GM21528 (cell line): ENCODE data around the gene EIF4A3.
"Not testable (repeated sequence)": the region's sequence is repeated elsewhere in the genome, so short reads cannot be mapped to it uniquely, and the experiment has no call there.

Source experiments
- ATAC-seq: cut with Tn5 transposase; IDR thresholded peaks from one replicate; pipeline ENCODE4 v1.9.1; 2021; ENCODE audit warnings: mild to moderate bottlenecking, moderate library complexity; ENCODE audit not compliant: unreplicated experiment, low FRiP score

The EIF4A3 gene

DNA sequence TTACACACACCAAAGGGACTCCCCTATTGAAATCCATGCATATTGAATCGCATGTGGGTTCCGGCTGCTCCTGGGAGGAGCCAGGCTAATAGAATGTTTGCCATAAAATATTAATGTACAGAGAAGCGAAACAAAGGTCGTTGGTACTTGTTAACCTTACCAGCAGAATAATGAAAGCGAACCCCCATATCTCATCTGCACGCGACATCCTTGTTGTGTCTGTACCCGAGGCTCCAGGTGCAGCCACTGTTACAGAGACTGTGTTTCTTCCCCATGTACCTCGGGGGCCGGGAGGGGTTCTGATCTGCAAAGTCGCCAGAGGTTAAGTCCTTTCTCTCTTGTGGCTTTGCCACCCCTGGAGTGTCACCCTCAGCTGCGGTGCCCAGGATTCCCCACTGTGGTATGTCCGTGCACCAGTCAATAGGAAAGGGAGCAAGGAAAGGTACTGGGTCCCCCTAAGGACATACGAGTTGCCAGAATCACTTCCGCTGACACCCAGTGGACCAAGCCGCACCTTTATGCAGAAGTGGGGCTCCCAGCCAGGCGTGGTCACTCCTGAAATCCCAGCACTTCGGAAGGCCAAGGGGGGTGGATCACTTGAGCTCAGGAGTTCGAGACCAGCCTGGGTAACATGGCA is 43.4 kb downstream of the EIF4A3 start:
- no peak for ATAC-seq

DNA sequence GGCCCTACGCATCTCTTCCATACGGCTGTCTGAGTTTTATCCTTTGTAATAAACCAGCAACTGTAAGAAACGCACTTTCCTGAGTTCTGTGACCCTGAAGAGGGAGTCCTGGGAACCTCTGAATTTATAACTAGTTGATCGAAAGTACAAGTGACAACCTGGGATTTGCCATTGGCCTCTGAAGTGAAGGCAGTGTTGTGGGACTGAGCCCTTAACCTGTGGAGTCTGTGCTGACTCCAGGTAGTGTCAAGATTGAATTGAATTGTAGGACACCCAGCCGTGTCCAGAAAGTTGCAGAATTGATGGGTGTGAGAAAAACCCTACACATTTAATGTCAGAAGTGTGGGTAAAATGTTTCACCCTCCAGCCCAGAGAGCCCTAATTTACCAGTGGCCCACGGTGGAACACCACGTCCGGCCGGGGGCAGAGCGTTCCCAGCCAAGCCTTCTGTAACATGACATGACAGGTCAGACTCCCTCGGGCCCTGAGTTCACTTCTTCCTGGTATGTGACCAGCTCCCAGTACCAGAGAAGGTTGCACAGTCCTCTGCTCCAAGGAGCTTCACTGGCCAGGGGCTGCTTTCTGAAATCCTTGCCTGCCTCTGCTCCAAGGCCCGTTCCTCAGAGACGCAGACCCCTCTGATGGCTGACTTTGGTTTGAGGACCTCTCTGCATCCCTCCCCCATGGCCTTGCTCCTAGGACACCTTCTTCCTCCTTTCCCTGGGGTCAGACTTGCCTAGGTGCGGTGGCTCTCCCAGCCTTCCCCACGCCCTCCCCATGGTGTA is 44.1 kb downstream of the EIF4A3 start:
- ATAC-seq = no peak

DNA sequence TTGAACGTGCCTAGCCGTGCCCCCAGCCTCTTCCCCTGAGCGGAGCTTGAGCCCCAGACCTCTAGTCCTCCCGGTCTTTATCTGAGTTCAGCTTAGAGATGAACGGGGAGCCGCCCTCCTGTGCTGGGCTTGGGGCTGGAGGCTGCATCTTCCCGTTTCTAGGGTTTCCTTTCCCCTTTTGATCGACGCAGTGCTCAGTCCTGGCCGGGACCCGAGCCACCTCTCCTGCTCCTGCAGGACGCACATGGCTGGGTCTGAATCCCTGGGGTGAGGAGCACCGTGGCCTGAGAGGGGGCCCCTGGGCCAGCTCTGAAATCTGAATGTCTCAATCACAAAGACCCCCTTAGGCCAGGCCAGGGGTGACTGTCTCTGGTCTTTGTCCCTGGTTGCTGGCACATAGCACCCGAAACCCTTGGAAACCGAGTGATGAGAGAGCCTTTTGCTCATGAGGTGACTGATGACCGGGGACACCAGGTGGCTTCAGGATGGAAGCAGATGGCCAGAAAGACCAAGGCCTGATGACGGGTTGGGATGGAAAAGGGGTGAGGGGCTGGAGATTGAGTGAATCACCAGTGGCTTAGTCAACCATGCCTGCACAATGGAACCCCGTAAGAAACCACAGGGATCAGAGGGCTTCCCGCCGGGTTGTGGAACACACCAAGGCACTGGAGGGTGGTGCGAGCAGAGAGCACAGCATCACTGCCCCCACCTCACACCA is 44.8 kb downstream of the EIF4A3 start:
- ATAC-seq = peak; percentile 14

DNA sequence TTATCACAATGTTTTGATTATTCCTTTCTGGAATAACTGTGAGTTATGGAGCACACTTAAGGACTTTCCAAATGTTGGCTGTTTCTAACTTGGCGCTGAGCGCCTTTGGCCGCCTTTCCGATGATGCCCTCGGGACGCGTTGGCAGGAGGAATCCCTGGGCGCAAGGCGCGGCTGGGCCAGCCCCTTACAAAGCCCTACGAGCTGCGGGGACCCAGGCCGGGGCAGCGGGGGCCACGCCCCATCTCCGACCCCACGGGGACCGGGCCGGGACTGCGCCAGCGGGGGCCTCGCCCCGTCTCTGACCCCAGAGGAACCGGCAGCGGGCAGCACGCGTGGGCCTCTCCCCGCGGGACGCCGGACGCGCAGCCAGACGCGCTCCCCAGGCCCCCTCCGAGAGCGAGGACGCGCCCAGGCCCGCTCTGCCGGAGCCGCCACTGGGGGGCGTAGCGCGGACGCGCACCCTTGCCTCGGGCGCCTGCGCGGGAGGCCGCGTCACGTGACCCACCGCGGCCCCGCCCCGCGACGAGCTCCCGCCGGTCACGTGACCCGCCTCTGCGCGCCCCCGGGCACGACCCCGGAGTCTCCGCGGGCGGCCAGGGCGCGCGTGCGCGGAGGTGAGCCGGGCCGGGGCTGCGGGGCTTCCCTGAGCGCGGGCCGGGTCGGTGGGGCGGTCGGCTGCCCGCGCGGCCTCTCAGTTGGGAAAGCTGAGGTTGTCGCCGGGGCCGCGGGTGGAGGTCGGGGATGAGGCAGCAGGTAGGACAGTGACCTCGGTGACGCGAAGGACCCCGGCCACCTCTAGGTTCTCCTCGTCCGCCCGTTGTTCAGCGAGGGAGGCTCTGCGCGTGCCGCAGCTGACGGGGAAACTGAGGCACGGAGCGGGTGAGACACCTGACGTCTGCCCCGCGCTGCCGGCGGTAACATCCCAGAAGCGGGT is 45.6 kb downstream of the EIF4A3 start, which contains the start of gene GAA:
Gene GAA, plus strand, starts transcription at position 571 of the 935 bp plus-strand sequence. CDS start 3,006 bp downstream, outside the sequence.
- ATAC-seq = peak; percentile 52

DNA sequence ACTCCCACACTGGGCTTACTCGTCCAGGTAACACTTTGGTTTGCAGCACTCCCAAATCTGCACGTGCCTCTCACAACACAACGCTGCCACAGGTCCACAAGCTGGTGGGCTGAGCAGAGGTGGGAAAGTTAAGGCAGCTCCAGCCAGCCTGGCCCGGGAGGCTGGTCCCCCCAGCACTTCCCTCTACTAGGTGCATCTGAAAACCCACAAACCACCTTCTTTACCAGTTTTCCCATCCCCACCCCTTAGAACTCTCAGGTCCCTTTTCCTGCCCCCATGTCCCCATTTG is 46.9 kb downstream of the EIF4A3 start:
- ATAC-seq = no peak

DNA sequence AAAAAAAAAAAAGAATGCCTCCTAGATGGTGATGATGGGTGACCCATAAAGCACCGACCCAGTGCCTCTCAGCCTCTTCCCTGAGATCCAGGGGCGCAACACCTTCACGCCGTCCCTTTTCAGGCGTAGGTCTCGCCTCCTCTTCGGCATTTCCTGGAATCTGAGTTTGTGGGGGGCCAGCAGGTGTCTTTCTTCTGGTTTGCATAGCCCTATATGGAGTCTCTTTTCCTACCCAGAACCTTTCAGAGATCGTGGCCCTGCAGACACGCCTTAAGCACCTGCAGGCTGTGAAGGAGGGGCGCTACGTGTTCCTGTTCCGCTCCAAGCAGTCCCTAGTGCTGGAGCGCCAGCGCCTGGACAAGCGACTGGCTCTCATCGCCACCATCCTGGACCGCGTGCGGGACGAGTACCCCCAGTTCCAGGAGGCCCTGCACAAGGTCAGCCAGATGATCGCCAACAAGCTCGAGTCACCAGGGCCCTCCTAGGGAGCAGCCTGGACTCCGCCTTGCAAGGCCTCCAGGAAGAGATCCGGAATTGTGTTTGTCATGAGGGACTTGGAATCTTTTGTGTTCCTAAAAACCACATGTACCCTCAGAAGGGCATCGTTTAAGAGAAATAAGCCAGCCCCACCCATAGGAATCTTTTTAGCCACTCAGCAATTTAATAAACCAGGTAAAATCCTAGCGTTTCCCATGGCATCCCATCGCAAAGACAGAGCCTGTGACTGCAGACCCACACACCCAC is 47.5 kb downstream of the EIF4A3 start:
- no peak for ATAC-seq

DNA sequence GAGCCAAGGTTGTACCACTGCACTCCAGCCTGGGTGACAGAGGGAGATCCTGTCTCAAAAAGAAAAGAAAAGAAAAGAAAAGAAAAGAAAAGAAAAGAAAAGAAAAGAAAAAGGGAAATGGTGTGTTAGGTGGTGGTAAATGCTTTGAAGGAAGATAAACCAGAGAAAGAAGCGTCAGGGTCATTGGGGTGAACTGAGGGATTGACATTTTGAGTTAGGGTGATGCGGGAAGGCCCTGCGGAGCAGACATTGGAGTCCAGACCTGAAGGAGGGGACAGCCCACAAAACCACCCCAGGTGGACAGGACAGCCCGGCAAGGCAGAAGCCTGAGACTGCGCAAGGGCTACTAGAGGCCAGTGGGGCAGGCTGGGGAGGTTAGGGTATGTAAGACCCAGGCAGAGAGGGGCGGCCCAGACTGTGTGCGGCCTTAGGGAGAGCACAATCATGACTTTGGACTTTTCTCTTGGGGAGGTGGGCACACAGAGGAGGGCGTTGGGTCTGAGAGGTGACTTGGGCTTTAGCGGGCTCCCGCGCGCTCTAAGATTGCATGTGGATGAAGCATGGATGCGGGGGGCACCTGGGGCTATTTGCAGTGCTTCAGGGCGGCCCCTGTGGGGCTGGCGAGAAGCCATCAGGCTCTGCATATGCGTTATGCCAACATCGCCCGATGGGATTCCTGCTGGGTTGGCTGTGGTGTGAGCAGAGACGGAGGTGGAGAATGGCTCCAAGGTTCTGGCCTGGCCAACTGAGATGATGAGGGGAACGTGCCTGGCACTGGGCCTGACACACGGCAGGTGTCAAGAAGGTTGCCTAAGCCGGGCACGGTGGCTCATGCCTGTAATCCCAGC is 48.9 kb downstream of the EIF4A3 start:
- ATAC-seq = no peak

DNA sequence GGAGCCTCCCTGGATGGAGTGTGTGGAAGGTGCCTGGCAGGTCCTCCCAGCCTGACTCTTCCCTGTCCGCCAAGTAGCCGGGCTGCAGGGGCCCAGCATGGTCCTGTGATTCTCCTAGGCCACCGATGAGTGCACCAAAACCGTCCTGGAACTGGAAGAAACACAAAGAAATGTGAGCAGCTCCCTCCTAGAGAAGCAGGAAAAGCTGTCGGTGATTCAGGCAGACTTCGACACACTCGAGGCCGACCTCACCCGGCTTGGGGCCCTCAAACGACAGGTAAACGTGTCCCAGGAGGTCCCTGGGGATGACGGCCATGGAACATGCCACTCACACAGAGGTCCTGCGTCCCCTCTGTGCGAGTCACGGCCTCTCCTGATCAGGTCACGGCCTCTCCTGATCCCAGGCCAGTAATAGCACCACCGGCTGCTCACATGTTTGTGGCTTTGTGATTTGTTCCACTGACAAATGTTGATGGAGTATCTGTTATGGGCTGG is 49.8 kb downstream of the EIF4A3 start:
- no peak for ATAC-seq

DNA sequence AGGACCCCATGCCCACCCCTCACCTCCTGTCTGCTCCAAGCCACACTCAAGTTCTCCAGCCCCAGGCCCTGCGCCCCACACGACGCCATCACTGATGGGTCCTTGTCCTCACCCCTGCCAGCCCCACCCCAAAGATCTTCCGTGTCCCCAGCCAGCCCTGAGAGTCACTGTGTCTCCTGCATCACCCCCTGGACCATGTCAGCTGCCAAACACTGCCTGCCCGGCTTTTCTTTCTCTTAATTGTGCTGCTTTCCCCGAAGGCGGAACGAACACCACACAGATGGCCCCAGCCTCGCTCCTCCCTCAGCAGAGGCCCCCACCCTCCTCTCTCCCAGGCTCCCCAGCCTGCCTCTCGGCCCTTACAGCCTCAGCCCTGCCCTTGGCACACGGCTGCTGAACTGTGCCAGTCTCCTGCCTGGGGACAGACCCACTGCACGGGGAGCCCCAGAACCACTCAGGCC is 50.3 kb downstream of the EIF4A3 start:
- no peak for ATAC-seq

DNA sequence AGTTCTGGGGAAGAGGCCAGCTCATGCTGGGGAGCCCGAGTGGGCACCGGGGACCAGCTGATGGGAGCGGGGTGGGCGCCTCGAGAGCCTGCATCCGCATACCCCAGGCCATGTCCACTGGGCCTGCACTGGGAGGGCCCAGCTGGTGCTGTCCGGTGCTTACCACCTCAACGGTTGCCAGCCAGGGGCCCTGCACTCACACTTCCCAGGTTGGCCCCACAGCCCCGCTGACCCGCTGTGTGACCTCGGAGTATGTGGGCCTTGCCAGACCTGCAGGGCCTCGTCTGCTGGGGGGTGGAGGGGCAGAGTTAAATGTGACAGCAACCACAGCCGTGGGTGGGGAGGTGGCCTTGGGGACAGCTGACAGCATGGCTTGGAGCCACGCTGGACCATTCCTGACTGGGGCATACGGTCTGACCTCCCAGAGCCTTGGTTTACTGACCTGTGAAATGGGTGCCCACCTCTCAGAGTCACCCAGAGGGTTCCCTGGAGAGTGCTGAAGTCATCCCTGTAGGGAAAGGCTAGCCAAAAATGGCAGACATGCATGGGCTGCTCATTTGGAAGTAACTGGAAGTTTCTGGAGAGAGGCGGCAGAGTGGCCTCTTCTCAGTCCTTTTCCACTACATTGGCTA is 51.0 kb downstream of the EIF4A3 start:
- ATAC-seq = no peak

DNA sequence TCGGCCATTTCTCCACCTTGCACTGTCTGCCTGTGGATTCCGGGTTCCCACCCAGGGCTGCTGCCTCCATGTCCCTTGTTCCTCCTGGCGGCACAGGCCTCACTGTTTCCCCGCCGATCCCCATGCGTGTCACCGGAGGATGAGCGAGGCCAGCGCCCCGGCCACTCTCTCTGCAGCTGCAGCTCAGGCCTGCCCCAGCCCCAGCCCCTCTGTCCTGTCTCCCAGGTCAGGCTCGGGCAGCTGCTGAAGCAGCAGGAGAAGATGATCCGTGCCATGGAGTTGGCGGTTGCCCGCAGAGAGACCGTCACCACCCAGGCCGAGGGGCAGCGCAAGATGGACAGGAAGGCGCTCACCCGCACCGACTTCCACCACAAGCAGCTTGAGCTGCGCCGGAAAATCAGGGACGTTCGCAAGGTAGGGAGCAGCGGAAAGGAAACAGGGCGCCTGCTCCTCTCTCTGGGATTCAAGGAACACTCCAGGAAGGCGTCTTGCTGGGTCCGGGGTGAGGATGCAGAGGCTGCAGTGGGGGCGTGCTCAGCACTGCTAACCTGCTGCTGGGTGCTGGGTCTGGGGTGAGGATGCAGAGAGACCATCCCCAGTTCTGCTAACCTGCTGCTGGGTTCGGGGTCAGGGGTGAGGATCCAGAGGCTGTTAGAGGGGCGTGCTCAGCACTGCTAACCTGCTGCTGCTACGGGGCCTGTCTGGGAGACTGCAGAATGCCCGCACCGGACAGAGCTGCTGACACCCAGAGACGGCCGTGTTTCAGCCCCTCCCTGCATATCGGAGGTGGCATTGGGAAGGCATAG is 51.7 kb downstream of the EIF4A3 start:
- no peak for ATAC-seq

DNA sequence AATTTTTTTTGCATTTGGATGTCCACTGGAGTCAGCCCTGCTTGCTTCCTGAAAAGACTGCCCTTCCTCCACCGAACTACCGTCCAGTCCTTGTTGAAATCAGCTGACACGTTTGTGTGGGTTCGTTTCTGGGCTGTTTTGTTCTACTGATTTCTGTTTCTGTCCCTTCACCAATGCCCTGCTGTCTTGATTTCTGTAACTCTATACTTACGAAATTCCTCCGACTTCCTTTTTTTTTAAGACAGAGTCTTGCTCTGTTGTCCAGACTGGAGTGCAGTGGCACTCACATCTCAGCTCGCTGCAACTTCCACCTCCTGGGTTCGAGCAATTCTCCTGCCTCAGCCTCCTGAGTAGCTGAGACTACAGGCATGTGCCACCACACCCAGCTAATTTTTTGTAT is 54.0 kb downstream of the EIF4A3 start:
- no peak for ATAC-seq

DNA sequence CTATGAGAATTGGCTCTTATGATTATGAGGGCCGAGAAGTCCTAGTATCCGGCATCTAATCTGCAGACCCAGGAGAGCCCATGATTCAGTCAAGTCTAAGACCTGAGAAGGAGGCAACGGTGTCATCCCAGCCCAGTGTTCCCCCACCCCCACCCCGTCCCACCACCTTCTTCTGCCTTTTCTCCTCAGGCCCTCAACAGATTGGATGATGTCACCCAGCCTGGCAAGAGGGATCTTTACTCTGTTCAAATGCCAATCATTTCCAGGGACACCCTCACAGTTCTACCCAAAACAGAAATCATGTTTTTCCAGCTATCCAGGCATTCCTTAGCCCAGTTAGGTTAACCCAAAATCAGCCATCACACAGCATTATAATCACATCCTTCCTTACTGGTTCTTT is 55.6 kb downstream of the EIF4A3 start:
- no peak for ATAC-seq

DNA sequence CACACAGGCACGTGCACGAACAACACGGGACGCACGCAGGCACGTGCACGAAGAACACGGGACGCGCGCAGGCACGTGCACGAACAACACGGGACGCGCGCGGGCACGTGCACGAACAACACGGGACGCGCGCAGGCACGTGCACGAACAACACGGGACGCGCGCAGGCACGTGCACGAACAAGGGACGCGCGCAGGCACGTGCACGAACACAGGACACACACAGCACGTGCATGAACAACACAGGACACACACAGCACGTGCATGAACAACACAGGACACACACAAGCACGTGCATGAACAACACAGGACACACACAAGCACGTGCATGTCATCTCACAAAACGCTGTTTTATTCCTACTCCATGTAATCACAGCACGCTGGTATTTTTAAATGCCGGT is 56.8 kb downstream of the EIF4A3 start:
- ATAC-seq = not testable (repeated sequence)

DNA sequence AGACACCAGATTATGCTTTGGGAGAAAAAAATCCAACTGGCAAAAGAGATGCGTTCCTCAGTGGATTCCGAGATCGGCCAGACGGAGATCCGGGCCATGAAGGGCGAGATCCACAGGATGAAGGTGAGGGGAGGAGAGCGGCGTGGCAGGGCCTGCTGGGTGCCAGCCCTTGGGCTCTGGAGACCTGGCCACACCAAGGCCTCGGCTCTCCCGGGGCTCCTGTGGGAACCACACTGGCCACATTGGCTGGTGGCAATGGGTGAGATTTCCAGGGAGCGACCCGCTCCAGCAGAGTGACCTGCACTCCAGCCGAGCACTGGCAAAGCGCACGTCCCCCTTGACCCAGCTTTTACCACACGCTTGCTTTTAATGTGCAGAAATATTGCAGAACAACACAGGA is 57.2 kb downstream of the EIF4A3 start:
- ATAC-seq = no peak

DNA sequence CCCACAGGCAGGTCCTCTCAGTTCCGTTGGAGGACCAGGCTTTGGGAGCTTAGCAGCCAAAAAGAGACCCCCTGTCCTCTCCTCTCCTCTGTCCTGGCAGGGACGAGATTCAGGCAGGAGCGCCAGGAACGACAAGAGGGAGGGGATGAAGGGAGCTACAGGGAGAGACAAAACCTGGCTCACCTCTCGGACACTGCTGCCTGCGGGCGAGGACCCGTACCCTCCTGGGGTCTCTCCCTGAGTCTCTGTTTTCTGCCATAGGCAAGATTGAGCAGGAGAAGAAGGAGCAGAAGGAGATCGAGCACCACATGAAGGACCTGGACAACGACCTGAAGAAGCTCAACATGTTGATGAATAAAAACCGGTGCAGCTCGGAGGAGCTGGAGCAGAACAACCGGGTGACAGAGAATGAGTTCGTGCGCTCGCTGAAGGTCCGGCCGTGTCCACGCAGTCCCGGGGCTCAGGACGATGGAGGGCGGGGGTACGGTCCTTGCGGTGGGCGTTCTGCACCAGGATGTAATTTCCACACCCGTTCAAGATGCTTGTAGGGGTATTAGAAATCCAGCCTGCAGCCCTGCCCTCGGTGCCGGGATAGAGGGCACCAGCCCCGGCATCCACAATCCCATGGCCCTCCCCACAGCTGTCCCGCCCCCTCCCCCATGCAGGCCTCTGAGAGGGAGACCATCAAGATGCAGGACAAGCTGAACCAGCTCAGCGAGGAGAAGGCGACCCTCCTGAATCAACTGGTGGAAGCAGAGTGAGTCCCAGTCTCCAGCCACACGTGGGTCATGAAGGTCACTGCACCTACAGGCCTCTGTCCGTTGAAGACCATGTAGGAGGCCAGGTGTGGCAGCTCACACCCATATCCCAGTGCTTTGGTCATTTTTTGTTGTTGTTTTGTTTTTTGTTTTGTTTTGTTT is 59.3 kb downstream of the EIF4A3 start:
- ATAC-seq = no peak
